ENCODE results near the gene ANO1. TPM values are rescaled to one million over a fixed set of nuclear protein-coding genes. Genes with fewer than 3 reads are reported as not detected.

The ANO1 gene
- total RNA-seq, 1 experiment from 2014 or later: 10.9 TPM

DNA sequence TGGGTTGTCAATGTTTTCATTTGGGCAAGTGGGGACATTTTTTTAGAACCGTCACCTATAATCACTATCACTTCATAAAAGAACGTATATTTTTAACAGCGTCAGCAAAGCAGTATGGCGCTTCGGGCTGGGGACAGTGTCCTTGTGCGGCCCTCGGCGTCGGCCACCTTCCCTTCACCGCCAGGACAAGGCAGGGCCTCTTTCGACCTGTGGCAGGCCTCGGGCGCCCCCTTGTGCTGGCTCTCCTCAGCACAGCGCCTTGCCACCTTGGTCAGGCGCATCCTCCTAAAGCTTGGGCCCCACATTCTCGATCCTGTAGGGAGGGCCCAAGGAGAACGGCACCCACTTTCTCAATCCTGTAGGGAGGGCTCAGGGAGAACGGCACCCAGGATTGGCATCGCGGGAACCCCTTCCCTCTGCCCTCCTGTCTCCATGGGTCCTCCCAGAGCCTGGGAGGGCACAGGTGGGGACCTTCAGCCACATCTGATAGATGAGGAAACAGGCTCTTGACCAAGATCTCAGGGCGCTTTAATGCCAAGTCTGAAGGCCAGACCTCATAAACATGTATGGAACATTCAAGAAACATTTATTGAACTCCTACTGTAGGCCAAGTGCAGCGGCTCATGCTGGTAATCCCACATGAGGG, 113.5 kb downstream of the ANO1 start:
- WGBS (ENCODE audit: extremely low coverage, insufficient read length, low lambda C conversion rate): no CpG with 5 or more reads among the region's 22 CpGs
- Histone ChIP-seq H2BK120ac (ENCODE audit: low read depth, low read length, poor library complexity, severe bottlenecking) (no peak overlapping the region), H4K91ac (ENCODE audit: insufficient read length, low read depth, low read length) (no peak overlapping the region), H3K23me2 (ENCODE audit: insufficient read length, low read depth, low read length, poor library complexity, severe bottlenecking) (no peaks in the 10 kb centered on the region), H3K9me3 (ENCODE audit: control insufficient read depth, low read depth, low read length) (no peaks in the 10 kb centered on the region), H3K56ac (ENCODE audit: insufficient read length, low read depth, low read length) (no peak overlapping the region), H3K14ac (ENCODE audit: insufficient read depth, low read length) (no peak overlapping the region; the same call in 1 of the 2 replicates), H3K9ac (ENCODE audit: extremely low read depth, insufficient read length, low read length) (no peak overlapping the region), H3K27me3 (ENCODE audit: insufficient read depth, low read length) (no peaks in the 10 kb centered on the region), H2BK15ac (ENCODE audit: low read depth, low read length) (no peak overlapping the region), H2AK5ac (ENCODE audit: insufficient read length, low read length) (no peak overlapping the region), H4K5ac (ENCODE audit: insufficient read length, low read depth, low read length) (no peak overlapping the region), H3K4me1 (ENCODE audit: insufficient read depth, low read length) (no peaks in the 10 kb centered on the region), H3K79me2 (ENCODE audit: insufficient read depth, low read length) (no peaks in the 10 kb centered on the region), H4K20me1 (ENCODE audit: control insufficient read depth, insufficient read depth, insufficient read length) (no peaks in the 10 kb centered on the region), H3K18ac (ENCODE audit: insufficient read length, low read depth, low read length) (no peak overlapping the region), H3K27ac (ENCODE audit: insufficient read length, low read depth, low read length) (no peak overlapping the region), H2BK12ac (ENCODE audit: insufficient read length, low read depth, low read length) (no peak overlapping the region), H2BK5ac (ENCODE audit: insufficient read length, low read length) (no peak overlapping the region), H3K4me2 (ENCODE audit: insufficient read depth, insufficient read length, low read length) (no peak overlapping the region), H3K79me1 (ENCODE audit: insufficient read depth, low read depth, low read length, poor library complexity, severe bottlenecking) (no peaks in the 10 kb centered on the region), H2BK20ac (ENCODE audit: low read depth, low read length, poor library complexity, severe bottlenecking) (no peak overlapping the region), H3K4ac (ENCODE audit: low read depth, low read length) (no peak overlapping the region), H4K8ac (replicated peaks; ENCODE audit: insufficient read length, low read depth, low read length) (no peak overlapping the region), H3T11ph (ENCODE audit: low read length) (no peak overlapping the region), H2AFZ (ENCODE audit: low read length) (no peak overlapping the region), H3K23ac (ENCODE audit: insufficient read length, low read depth, low read length) (no peak overlapping the region)
- peaks cover 3% of the 10 kb centered on the region in 2 experiments; a peak in 3 of 4 replicates for H3K4me1 Mint-ChIP-seq
- peaks cover 0 to 4% of the 10 kb centered on the region in 2 experiments; a peak in 2 of 5 replicates for H3K9me3 Mint-ChIP-seq
- H3K27ac Mint-ChIP-seq: no peak overlapping the region
- H3K36me3 Mint-ChIP-seq (ENCODE audit: insufficient read depth in 1 of 3, low read depth in 3 of 3): no peaks in the 10 kb centered on the region; a peak in 1 of 7 replicates
- TF ChIP-seq, protein P1, sequence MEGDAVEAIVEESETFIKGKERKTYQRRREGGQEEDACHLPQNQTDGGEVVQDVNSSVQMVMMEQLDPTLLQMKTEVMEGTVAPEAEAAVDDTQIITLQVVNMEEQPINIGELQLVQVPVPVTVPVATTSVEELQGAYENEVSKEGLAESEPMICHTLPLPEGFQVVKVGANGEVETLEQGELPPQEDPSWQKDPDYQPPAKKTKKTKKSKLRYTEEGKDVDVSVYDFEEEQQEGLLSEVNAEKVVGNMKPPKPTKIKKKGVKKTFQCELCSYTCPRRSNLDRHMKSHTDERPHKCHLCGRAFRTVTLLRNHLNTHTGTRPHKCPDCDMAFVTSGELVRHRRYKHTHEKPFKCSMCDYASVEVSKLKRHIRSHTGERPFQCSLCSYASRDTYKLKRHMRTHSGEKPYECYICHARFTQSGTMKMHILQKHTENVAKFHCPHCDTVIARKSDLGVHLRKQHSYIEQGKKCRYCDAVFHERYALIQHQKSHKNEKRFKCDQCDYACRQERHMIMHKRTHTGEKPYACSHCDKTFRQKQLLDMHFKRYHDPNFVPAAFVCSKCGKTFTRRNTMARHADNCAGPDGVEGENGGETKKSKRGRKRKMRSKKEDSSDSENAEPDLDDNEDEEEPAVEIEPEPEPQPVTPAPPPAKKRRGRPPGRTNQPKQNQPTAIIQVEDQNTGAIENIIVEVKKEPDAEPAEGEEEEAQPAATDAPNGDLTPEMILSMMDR (conservative IDR thresholded peaks at IDR 0.05): peak; percentile 99
- H3K4me3 Mint-ChIP-seq: no peak overlapping the region
- DNase-seq: peak; percentile 91
- H3K27me3 Mint-ChIP-seq (ENCODE audit: low read depth): peaks cover 4% of the 10 kb centered on the region

All from H9 (cell line).